M059J (cell line): Measurements from ENCODE around the gene SIX6. TPM values are rescaled to one million over a fixed set of nuclear protein-coding genes. Genes with fewer than 3 reads are reported as not detected.
"Not testable (repeated sequence)": the region's sequence is repeated elsewhere in the genome, so short reads cannot be mapped to it uniquely, and the experiment has no call there.

ENCODE experiments used
- DNase-seq: peaks from one replicate; pipeline ENCODE4 v3.0.0-alpha.2; 2012; ENCODE audit warnings: low read depth
- total RNA-seq: library from RNA; depleted of rRNA; stranded (reverse); fragments of >200 nt; shearing (Covaris generic); gene quantifications from 2 replicates; pipeline ENCODE4 v1.2.3, GENCODE V29; 2014; rRNA removed

The SIX6 gene
- total RNA-seq = not detected in 2 replicates

- peak; percentile 3 for DNase-seq
Measured at GRCh38 chr14:60508707-60509437, at the start of gene SIX6. Gene SIX6 (plus strand): TSS chr14:60509146. CDS start chr14:60509399, 253 bp downstream.

- not testable (repeated sequence) for DNase-seq
Measured at GRCh38 chr14:60480248-60480647, 28.7 kb upstream of the SIX6 start.

GRCh38 chr14:60482743-60483142 is 26.2 kb upstream of the SIX6 start:
- DNase-seq = peak; percentile 21

GRCh38 chr14:60485057-60485597 is 23.8 kb upstream of the SIX6 start:
- DNase-seq = no peak

- no peak for DNase-seq
Measured at GRCh38 chr14:60485598-60486251, 23.2 kb upstream of the SIX6 start, which contains the start of gene C14orf39. Gene C14orf39 (minus strand): TSS chr14:60486063. CDS start chr14:60485078, 985 bp downstream.

- peak; percentile 7 for DNase-seq
Measured at GRCh38 chr14:60487211-60487610, 21.7 kb upstream of the SIX6 start.

- DNase-seq = no peak
Measured at GRCh38 chr14:60488175-60488574, 20.8 kb upstream of the SIX6 start.

GRCh38 chr14:60490270-60490669 is 18.7 kb upstream of the SIX6 start:
- DNase-seq = no peak

GRCh38 chr14:60495946-60496345 is 13.0 kb upstream of the SIX6 start:
- no peak for DNase-seq

GRCh38 chr14:60502541-60502940 is 6.4 kb upstream of the SIX6 start:
- DNase-seq = no peak

GRCh38 chr14:60505448-60505847 is 3.5 kb upstream of the SIX6 start:
- no peak for DNase-seq

GRCh38 chr14:60506010-60506409 is 2.9 kb upstream of the SIX6 start:
- DNase-seq = no peak

- DNase-seq = no peak
Measured at GRCh38 chr14:60506462-60506984, 2.4 kb upstream of the SIX6 start.

- no peak for DNase-seq
Measured at GRCh38 chr14:60506985-60507829, 1.7 kb upstream of the SIX6 start.

- DNase-seq = no peak
Measured at GRCh38 chr14:60508363-60508706, 611 bp upstream of the SIX6 start.

GRCh38 chr14:60509438-60510253 is 700 bp downstream of the SIX6 start:
- no peak for DNase-seq

- DNase-seq = no peak
Measured at GRCh38 chr14:60510254-60510950, 1.5 kb downstream of the SIX6 start.

- no peak for DNase-seq
Measured at GRCh38 chr14:60510951-60511599, 2.1 kb downstream of the SIX6 start.

- DNase-seq = no peak
Measured at GRCh38 chr14:60512126-60512525, 3.2 kb downstream of the SIX6 start.
